A673 (cell line): ENCODE data around the gene LIMS2. TPM values are rescaled to one million over a fixed set of nuclear protein-coding genes. Genes with fewer than 3 reads are reported as not detected.

Experiments used
- BruUV-seq: library from RNA; stranded (reverse); fragments of 400-500 nt; replicated peaks from 2 replicates; lab custom pipeline; 2021; lab: Mats Ljungman, UMichigan
- CTCF ChIA-PET: fragments of 300-600 bp; sonication (Branson Sonifier 250); formaldehyde crosslinking; loops from one replicate; lab custom pipeline; 2022; ENCODE audit warnings: antibody characterized with exemption; lab: Charles Lee
- POLR2A ChIA-PET: fragments of 300-600 bp; sonication (Branson Sonifier 250); formaldehyde crosslinking; loops from one replicate; lab custom pipeline; 2022; ENCODE audit warnings: antibody characterized with exemption; ENCODE audit not compliant: low non-redundant PET; lab: Charles Lee
- DNase-seq: peaks from one replicate; pipeline ENCODE4 v3.0.0-alpha.2; 2015; ENCODE audit warnings: low spot score
- H3K27ac ChIP-seq: fragments of 200-600 bp; sonication (generic); 2 replicates; pipeline ENCODE4 v1.5.1; 2016; ENCODE audit warnings: mixed run types, low read depth, mild to moderate bottlenecking, mixed read lengths, antibody characterized with exemption, low read length; ENCODE audit not compliant: poor library complexity, severe bottlenecking
- H3K27me3 ChIP-seq: fragments of 200-600 bp; sonication (generic); replicated peaks from 2 replicates; pipeline ENCODE4 v1.6.1; 2017; ENCODE audit warnings: mixed run types, low read depth, mild to moderate bottlenecking, mixed read lengths, antibody characterized with exemption, low read length; ENCODE audit not compliant: insufficient read depth, poor library complexity
- H3K36me3 ChIP-seq: fragments of 200-600 bp; sonication (generic); 2 replicates; pipeline ENCODE4 v1.6.1; 2016; ENCODE audit warnings: mixed run types, mild to moderate bottlenecking, mixed read lengths, antibody characterized with exemption, low read length; ENCODE audit not compliant: insufficient read depth, poor library complexity, severe bottlenecking
- H3K4me1 ChIP-seq: fragments of 200-600 bp; sonication (generic); 2 replicates; pipeline ENCODE4 v1.6.1; 2017; ENCODE audit warnings: mixed run types, mild to moderate bottlenecking, mixed read lengths, antibody characterized with exemption, low read length; ENCODE audit not compliant: insufficient read depth, poor library complexity, severe bottlenecking
- H3K4me3 ChIP-seq: fragments of 200-600 bp; sonication (generic); 2 replicates; pipeline ENCODE4 v1.5.1; 2016; ENCODE audit warnings: low read depth, mixed run types, mild to moderate bottlenecking, mixed read lengths, low read length; ENCODE audit not compliant: poor library complexity, severe bottlenecking
- H3K9me3 ChIP-seq: fragments of 200-600 bp; sonication (generic); 2 replicates; pipeline ENCODE4 v1.6.1; 2016; ENCODE audit warnings: mixed run types, low read depth, mild to moderate bottlenecking, mixed read lengths, antibody characterized with exemption, low read length; ENCODE audit not compliant: poor library complexity, severe bottlenecking
- EZH2 ChIP-seq: fragments of 200-600 bp; sonication (generic); IDR thresholded peaks from 2 replicates; pipeline ENCODE4 v1.6.1; 2017; ENCODE audit warnings: borderline replicate concordance, low read depth, mild to moderate bottlenecking, mixed read lengths, antibody characterized with exemption, low read length; ENCODE audit not compliant: poor library complexity, severe bottlenecking
- intact Hi-C: fragments of 100-400 bp; cut with micrococcal nuclease; formaldehyde crosslinking; loops from one replicate; pipeline ENCODE4 v1.10.0; 2022; ENCODE audit not compliant: unreplicated experiment
- total RNA-seq: library from RNA; stranded (reverse); gene quantifications from 2 replicates; pipeline ENCODE4 v1.2.3, GENCODE V29; 2021
- TF ChIP-seq, protein P1 (sequence below): fragments of 300-800, 200-600 bp; sonication (generic); conservative IDR thresholded peaks from 2 replicates; pipeline ENCODE4 v1.5.1; 2017; ENCODE audit warnings: low read depth, mild to moderate bottlenecking, antibody characterized with exemption, low read length, moderate library complexity, mixed read lengths

The LIMS2 gene
- total RNA-seq, 1 experiment from 2014 or later: 1.2 TPM

DNA sequence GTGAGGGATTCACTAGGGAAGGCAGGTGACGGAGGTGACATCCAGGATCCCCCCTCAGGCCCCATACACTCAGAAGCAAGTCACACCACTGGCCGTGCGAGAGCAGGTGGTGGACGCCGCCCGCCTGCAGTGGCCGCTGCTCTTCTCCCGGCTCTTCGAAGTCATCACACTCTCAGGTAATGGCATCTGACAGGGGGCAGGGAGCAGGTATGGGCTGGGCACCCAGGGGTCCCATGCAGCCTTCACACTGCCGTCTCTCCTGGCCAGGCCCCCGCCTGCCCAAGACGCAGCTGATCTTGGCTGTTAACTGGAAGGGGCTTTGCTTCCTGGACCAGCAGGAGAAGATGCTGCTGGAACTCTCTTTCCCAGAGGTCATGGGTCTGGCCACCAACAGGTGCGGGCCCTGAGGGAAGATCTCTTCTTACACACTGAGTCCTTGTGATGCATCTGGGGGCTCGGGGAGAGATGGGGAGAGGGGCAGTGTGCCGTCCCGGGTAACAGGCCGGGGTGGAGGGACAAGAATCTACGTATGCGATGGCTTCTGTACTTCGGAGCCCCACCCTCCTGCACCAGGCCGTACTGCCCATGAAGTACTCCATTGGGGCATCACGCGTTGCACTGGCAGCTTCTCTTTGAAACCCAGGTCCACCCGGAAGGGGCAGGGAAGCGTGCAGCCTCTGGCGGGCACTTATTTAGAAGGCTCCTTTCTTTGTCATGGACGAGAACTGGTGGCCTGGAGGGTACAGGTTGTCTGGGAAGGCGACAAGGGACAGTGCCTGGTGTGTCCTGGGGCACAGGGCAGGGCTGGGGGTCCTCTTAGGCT, 48.2 kb downstream of the LIMS2 start:
- Histone ChIP-seq H3K4me1 (no peaks in the 10 kb centered on the region), H3K4me3 (no peak overlapping the region), H3K36me3 (no peaks in the 10 kb centered on the region), H3K9me3 (no peaks in the 10 kb centered on the region), H3K27me3 (no peaks in the 10 kb centered on the region), H3K27ac (no peak overlapping the region)
- ChIA-PET POLR2A (no interaction called here), CTCF (no interaction called here)
- TF ChIP-seq, protein P1, sequence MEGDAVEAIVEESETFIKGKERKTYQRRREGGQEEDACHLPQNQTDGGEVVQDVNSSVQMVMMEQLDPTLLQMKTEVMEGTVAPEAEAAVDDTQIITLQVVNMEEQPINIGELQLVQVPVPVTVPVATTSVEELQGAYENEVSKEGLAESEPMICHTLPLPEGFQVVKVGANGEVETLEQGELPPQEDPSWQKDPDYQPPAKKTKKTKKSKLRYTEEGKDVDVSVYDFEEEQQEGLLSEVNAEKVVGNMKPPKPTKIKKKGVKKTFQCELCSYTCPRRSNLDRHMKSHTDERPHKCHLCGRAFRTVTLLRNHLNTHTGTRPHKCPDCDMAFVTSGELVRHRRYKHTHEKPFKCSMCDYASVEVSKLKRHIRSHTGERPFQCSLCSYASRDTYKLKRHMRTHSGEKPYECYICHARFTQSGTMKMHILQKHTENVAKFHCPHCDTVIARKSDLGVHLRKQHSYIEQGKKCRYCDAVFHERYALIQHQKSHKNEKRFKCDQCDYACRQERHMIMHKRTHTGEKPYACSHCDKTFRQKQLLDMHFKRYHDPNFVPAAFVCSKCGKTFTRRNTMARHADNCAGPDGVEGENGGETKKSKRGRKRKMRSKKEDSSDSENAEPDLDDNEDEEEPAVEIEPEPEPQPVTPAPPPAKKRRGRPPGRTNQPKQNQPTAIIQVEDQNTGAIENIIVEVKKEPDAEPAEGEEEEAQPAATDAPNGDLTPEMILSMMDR: no peak
- no peak for TF ChIP-seq EZH2
- intact Hi-C loops: no loop called here
- no TSS peak for BruUV-seq
- DNase-seq: no peak

DNA sequence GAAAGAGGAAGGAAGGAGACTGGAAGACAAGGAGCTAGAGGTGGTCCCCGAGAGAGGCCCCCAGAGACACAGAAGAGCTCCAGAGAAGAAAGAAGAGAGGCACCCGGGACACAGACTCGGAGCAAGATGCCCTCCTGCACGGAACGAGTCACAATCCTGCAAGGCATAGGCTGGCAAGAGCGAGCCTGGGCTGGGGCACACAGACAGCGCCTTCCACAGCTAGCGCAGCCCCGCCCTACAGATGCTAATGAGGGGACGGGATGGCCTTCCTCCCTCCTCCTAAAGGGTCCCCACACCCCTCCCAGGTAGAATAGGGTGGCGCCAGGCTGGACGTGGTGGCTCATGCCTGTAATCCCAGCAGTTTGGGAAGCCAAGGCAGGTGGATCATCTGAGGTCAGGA, 49.2 kb downstream of the LIMS2 start:
- intact Hi-C loops: no loop called here

DNA sequence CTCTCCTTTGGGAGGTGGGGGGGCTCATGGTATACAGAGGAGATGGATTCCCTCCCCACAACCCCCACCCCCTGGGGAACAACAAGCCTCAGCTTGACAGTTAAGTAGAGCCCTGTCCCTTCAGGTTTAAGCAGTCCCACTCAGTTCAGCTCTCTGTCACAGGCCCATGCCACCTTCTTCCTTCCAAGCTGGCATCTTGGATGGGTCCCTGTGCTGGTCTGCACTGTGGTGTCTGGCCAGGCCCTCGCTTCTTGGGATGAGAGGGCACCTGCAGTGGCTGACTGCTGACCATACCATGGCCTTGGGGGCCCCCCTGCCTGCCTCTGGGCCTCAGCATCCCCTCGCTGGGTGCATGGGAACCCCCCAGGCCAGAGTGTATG, 49.8 kb downstream of the LIMS2 start:
- DNase-seq: no peak
- Histone ChIP-seq H3K27me3 (no peaks in the 10 kb centered on the region), H3K27ac (no peak overlapping the region), H3K4me1 (no peaks in the 10 kb centered on the region), H3K4me3 (no peak overlapping the region), H3K9me3 (no peaks in the 10 kb centered on the region), H3K36me3 (no peaks in the 10 kb centered on the region)
- no TSS peak for BruUV-seq
- POLR2A ChIA-PET: interaction anchor here (0.6 kb wide), 1 partner anchor 38 kb away, joined by 9 read pairs; no protein-coding TSS in a partner anchor
- intact Hi-C loops: no loop called here
- TF ChIP-seq, protein P1: no peak
- no peak for TF ChIP-seq EZH2
- CTCF ChIA-PET: no interaction called here

More for the DNA sequence above, 49.2 kb downstream of the LIMS2 start:
- no peaks in the 10 kb centered on the region for H3K4me1 ChIP-seq
- H3K9me3 ChIP-seq: no peaks in the 10 kb centered on the region
- no peak overlapping the region for H3K4me3 ChIP-seq
- H3K27me3 ChIP-seq: no peaks in the 10 kb centered on the region
- DNase-seq: no peak
- H3K27ac ChIP-seq: no peak overlapping the region
- no TSS peak for BruUV-seq
- TF ChIP-seq, protein P1: no peak
- TF ChIP-seq EZH2: no peak
- CTCF ChIA-PET: no interaction called here
- no peaks in the 10 kb centered on the region for H3K36me3 ChIP-seq
- POLR2A ChIA-PET: no interaction called here
